SH-SY5Y (cell line): ENCODE data around the gene NRIP1.

Experiments used
- GATA2 ChIP-seq: IDR thresholded peaks from 2 replicates; pipeline ENCODE4 v1.6.1; 2011; ENCODE audit warnings: mild to moderate bottlenecking, low read depth, low read length
- GATA3 ChIP-seq: IDR thresholded peaks from 2 replicates; pipeline ENCODE4 v1.6.1; 2011; ENCODE audit warnings: low read depth, mild to moderate bottlenecking, low read length, moderate library complexity

DNA sequence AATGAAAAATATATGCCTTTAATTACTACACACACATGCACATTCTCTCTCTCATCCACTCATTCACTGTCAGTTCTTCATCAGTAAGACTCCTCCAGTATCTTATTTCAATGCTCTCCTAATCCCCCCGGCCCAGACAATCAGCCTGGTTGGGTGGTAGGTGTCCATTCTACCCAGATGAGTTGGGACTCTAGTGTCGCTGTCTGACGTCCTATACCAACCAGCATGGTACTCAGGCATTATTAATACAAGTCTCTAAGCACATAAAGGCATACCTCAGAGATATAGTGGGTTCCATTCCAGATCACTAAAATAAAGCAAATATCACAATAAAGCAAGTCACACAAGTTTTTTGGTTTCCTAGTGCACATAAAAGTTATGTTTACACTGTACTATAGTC, 19.8 kb downstream of the NRIP1 start:
- no peak for TF ChIP-seq GATA3
- no peak for TF ChIP-seq GATA2
